HG03280 (cell line): ENCODE results near the gene CCDC144A.
"Not testable (repeated sequence)": the region's sequence is repeated elsewhere in the genome, so short reads cannot be mapped to it uniquely, and the experiment has no call there.

Experiments used
- ATAC-seq: cut with Tn5 transposase; IDR thresholded peaks from one replicate; pipeline ENCODE4 v1.9.1; 2021; ENCODE audit warnings: mild to moderate bottlenecking, moderate library complexity; ENCODE audit not compliant: unreplicated experiment

Gene CCDC144A, protein sequence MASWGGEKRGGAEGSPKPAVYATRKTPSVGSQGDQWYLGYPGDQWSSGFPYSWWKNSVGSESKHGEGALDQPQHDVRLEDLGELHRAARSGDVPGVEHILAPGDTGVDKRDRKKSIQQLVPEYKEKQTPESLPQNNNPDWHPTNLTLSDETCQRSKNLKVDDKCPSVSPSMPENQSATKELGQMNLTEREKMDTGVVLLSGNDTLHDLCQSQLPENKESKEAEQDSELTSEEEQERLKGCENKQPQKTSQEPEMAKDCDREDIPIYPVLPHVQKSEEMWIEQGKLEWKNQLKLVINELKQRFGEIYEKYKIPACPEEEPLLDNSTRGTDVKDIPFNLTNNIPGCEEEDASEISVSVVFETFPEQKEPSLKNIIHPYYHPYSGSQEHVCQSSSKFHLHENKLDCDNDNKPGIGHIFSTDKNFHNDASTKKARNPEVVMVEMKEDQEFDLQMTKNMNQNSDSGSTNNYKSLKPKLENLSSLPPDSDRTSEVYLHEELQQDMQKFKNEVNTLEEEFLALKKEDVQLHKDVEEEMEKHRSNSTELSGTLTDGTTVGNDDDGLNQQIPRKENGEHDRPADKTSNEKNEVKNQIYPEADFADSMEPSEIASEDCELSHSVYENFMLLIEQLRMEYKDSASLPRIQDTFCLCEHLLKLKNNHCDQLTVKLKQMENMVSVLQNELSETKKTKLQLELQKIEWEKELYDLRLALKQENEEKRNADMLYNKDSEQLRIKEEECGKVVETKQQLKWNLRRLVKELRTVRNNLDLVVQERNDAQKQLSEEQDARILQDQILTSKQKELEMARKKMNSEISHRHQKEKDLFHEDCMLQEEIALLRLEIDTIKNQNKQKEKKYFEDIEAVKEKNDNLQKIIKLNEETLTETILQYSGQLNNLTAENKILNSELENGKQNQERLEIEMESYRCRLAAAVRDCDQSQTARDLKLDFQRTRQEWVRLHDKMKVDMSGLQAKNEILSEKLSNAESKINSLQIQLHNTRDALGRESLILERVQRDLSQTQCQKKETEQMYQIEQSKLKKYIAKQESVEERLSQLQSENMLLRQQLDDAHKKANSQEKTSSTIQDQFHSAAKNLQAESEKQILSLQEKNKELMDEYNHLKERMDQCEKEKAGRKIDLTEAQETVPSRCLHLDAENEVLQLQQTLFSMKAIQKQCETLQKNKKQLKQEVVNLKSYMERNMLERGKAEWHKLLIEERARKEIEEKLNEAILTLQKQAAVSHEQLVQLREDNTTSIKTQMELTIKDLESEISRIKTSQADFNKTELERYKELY (N-terminal part only)

DNA sequence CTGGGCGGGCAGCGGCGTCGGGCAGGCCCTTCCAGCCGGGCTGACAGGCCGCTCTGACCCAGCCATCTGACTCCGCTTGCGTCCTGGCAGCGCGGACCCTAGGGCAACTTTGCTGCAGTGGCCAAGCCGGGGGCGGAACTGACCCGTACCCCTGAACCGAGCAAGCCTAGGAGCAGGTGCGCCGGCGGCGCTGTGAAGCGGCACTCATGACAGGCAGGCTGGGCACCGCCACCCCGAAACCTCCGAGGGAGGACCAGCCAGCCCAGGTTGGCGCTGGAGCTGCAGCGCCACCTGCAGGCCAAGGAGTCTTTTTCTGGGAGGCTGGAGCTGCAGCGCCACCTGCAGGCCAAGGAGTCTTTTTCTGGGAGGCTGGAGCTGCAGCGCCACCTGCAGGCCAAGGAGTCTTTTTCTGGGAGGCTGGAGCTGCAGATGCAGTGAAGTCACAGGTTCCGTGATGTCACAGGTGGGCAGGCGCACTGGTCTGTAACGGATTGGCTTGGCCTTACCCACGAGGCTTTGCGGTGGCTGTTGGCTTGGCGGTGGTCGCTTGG lies at the start of gene CCDC144A:
Gene CCDC144A (plus strand): TSS at position 511 of the 551 bp plus-strand sequence. CDS start 160 bp downstream, outside the sequence.
- ATAC-seq, result not testable (repeated sequence)

DNA sequence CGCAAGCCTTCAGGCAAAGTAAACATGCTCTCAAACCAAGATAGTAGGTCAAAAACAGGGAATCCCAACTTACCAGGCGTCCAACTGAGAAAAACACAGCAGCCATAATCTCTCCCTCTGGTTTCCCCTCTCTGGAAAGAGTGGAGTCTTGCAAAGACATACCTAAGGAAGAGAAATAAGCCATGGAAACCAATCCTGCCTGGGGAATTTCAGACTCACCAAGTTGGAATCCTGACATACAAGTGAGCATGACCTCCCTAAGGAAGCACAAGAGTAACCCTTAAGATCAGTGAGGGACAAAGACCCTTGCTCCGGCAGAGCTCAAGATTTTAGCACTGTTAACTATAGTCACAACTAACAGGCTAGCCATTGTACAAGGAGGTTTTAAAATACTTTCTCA lies 40.5 kb upstream of the CCDC144A start:
- no peak for ATAC-seq

DNA sequence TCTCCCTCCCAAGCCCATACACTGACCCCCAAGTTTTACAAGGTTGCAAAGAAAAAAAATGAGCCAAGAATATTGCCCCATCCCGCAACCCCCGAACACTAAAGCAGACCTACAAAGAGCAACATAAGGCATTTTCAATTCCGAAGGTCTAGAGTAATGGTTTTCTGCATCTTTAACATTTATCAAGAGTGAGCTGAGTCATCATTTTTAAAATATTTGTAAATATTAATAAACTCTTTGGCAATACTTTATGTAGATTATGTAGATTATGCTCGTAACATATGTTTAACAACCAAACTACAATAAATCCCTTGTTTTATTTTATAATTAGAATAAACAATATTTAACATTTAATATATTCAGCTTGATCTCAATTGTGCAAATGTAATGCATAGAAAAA lies 37.8 kb upstream of the CCDC144A start:
- ATAC-seq, result no peak

DNA sequence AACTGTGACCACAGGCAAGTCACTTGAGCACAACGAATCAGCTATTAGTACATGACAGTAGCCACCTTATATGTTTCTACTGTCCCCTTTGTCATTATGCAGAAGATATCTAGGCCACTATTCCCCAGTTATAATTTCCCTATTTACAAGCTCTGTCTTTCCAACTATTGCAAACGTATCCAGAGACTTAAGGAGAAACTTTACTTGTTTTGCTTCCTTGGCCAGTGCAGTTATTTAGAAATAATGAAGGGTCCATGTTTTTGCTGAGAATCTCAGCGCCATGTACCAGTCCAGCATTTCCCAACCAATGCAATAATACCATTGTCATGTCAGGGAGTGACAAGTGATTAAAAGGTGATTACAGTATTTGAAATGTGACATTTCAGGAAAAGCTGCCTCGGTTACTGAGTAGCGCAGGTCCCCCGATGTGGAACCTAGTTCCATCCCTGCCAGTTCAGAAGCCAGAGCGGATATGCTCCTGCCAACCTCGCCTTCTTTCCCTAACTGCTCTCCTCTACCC lies 37.1 kb upstream of the CCDC144A start:
- ATAC-seq, result no peak

DNA sequence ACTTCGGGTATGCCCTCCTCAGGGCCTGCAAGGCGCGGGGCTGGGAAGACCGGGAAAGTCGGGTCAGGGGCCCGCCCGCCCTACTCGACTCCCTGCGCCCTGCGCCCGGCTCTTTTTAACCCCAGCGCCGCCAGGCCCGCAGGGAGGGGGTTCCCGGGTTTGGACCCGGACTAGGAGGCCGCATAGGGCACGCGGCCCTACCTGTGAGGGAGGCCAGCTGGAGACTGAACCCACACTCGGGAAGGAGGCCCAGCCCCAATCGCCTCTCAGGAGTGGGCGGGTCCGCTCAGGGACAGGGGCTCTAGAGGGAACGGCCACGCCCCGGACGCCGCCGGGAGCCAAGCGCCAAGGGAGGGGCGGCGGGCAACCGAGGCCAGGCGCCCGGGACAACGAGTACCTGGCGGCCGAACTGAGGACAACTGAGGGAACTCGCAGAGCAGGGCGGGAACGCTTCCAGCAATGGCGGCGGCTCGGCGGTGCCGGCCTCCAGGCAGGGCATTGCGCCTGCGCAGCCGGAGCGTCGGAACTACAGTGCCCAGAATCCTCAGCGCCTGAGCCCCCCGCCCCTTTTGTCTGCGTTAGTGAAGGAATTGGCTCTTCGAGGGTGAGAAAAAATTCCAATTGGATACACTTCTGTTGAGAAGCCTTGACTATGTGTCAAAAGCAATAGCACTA lies 36.5 kb upstream of the CCDC144A start, which contains the start of gene ZNF624:
Gene ZNF624 (minus strand): TSS at position 484 of the 675 bp plus-strand sequence.
- peak; percentile 97 for ATAC-seq

DNA sequence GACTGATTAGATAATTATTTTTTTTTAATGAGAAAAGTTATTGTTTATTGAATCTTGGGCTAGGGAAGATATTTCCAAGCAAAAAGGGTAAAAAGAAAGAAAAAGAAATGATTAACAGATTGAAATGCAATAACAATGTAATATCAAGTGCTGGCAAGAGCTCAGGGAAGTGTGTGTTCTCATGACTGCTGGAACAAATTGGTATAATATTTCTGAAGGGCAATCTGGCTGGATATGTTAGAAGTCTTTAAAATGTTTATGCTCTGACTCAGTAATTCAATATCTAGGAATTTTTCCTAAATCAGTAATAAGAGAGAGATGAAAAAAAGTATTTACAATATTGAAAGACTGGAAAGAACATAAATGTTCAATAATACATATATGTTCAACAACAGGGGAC lies 28.8 kb upstream of the CCDC144A start:
- ATAC-seq, result no peak

DNA sequence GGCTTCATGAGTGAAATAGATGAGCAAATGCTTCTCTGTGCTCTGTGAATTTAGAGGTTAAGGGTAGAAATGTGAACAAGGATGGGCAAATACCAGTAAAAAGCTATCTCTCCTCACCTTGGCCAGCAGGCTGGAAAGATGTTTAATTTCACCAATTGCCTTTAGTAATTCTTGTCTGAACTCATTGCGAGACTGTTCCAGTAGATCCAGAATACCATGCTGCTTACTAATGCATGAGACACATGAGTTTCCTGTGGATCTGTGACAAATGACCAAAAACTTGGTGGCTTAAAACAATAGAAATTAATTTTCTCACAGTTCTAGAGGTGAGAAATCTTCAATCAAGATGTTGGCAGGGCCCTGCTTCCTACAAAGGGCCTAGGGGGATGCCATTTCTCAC lies 27.1 kb upstream of the CCDC144A start:
- ATAC-seq, result no peak

DNA sequence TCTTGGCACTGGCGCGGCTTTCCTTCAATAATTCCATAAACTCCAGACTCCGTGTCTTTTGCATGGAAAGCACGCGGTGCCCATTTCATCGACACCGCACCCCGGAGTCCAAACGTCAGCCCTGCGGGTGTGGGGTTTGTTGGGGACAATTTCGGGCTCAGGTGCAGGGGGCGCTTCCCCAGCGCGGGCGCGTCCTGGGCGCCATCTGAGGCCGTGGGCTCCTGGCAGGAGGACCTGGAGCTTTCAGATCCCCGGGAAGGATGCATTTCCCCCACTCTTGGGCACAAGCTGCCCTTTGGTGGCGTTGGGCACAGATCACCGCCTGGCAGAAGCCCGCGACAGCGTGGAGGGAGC lies 23.5 kb upstream of the CCDC144A start:
- not testable (repeated sequence) for ATAC-seq

DNA sequence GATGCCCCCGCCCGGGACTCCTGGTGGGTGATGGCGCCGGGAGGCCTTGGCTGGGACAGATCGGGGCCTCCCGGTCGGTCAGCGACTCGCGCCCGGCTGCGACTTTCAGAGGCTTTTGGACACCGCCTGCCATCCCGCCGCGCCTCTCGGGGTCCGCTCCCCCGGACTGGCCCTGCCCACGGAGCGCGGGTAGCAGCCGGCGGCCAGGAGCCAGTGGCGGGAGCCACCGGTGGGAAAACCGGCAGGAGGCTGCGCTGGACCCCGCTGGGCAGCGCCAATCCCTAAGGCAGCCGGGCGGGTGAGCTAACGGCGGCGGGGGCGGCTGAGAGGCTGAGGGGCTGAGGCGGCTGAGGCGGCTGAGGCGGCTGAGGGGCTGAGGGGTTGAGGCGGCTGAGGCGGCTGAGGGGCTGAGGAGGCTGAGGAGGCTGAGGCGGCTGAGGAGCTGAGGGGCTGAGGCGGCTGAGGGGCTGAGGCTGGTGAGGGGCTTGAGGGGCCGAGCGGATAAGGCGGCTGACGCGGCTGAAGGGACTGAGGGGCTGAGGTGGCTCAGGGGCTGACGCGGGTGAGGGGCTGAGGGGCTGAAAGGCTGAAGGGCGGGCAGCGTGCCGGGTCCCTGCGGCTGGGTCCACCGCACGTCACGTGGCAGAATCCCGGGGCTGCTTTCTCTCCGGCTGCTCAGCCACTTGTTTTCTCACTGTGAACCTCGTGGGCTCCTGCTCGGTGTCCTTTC lies 23.0 kb upstream of the CCDC144A start:
- ATAC-seq, result not testable (repeated sequence)

DNA sequence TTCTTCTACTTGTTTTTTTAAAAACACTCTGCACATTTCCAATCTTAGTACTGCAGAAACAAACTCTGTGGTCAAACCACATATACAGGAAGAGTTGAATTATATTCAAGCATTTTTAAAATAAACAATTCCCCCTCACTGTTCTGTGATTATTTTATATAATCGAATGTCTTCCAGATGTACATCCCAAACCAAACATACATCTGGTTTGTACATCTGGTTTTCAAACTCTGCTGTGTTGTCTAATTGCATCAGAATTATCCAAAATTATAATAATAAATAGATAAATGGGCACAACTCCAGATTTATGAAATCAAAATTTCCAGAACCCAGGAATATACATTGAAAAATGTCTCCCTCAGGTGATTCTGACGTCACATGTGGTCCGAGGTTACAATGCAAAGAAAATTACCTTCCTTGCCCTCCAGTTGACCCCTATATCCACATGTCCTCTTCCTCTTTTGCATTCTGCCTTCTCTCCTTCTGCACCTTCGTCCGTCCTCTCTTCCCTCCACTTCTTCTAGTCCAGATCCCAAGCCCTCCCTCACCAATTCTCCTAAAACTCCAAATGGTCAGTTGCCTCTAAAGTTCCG lies 13.3 kb upstream of the CCDC144A start:
- ATAC-seq, result no peak

DNA sequence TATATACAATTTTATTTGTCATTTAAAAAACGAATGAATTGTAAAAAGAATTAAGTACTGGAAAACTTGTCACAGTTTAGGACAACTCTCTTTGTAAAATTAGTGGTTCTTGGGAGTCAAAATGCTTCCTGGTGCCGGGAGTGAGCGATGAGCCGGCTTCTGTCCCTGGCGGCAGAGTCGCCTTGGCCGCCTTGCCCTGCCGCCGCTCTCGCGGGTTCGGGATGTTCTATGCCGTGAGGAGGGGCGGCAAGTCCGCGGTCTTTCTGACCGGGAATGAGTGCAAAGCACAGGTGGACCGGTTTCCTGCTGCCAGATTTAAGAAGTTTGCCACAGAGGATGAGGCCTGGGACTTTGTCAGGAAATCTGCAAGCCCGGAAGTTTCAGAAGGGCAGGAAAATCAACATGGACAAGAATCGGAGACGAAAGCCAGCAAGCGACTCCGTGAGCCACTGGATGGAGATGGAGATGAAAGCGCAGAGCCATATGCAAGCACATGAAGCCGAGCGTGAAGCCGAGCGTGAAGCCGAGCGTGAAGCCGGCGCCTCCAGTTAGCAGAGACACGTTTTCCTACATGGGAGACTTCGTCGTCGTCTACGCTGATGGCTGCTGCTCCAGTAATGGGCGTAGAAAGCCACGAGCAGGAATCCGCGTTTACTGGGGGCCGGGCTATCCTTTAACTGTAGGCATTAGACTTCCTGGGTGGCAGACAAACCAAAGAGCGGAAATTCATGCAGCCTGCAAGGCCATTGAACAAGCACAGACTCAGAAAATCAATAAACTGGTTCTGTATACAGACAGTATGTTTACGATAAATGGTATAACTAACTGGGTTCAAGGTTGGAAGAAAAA lies 6.5 kb upstream of the CCDC144A start:
- ATAC-seq, result not testable (repeated sequence)

DNA sequence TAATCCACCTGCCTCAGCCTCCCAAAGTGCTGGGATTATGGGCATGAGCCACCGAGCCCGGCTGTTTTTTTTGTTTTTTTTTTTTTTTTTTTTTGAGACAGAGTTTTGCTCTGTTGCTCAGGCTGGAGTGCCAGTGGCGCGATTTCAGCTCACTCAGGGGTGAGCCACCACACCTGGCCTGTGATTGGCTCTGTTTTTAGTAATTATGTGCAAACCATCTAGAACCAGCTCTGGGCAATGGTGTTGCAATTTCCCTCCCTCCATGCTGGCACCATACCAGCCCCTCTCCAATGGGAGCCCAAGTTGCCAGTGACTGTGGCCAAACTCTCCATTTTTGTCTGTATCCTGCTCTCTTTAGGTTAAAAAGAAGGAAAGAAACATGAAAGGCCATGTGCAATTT lies 4.0 kb upstream of the CCDC144A start:
- not testable (repeated sequence) for ATAC-seq

DNA sequence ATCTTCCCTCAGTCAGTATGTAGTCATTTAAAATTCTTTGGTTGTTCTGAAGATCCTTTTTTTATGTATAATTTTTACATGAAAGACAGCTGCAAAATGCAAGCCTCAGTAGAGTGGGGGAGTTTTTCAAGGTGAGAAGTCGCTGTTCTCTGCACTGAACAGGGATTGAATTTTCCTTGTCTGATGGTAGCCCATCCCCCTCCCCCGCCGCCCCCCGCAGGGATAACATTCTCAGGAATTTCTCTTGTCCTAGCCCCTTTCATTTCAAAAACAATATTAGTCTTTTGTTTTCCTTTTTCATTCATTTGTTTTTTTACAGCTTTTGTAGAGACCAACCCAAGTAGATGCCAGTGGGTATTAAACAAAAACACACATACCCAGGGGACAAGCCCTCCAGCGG lies 2.9 kb upstream of the CCDC144A start:
- not testable (repeated sequence) for ATAC-seq

DNA sequence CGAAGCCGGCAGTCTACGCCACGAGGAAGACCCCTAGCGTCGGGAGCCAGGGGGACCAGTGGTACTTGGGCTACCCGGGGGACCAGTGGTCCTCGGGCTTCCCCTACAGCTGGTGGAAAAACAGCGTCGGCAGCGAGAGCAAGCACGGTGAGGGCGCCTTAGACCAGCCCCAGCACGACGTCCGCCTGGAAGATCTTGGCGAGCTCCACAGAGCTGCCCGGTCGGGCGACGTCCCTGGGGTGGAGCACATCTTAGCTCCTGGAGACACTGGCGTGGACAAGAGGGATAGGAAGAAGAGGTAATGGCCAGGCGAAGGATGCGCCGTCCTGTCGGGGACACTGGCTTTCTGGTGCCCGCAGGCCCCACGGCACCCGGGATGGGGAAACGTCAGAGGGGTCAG lies 406 bp downstream of the CCDC144A start:
- not testable (repeated sequence) for ATAC-seq

DNA sequence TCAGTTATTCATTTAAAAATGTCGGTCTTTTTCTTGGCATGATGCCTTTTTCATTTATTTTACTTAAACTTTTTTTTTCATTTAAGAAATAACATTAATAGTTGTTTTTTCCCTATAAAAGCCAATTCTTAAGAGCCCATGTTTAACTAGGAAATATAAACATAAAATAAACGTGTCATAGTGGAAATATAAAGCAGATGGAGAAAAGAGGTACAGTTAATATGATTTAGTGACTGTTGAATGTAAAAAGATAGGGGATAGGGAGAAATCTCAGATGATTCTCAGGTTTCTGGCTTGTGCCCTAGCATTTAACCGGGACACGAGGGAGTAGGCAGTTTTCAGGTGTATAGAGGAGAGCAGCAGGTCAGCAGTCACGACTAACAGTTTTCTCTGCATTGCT lies 7.6 kb downstream of the CCDC144A start:
- ATAC-seq, result not testable (repeated sequence)

DNA sequence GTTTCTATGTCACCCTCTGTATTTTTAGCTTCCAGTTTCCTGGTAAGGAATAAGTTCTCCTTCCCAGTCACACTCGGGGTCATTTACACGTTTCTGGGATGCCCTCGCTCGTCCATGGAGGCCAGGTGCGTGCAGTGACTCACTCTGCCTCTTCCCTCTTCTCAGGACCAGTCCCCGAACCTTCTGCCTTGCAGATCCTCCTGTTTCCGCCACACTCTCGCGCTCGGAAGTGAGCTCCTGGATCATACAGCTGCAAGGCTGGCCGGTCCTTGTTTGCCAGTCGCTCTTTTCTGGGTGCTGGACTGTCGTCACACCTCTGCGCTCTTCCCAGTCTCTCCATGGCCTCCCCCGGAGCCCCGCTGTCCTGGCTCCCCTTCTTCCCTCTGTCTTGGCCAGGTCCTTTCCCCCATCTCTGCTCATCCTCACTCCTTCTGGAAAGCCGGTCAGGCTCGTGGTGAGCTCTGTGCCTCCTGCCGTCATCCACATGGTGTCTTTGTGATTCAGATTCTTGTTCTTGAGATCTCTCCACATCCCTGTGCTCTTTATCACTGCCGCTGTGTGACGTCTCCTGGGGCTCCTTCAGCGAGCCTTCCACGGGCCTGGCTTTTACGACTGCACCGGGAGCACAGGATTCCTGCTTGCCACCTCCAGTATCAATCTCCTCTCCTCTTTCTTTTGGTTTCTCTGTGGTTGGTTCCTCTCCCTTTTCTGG lies 55.6 kb downstream of the CCDC144A start:
- not testable (repeated sequence) for ATAC-seq

DNA sequence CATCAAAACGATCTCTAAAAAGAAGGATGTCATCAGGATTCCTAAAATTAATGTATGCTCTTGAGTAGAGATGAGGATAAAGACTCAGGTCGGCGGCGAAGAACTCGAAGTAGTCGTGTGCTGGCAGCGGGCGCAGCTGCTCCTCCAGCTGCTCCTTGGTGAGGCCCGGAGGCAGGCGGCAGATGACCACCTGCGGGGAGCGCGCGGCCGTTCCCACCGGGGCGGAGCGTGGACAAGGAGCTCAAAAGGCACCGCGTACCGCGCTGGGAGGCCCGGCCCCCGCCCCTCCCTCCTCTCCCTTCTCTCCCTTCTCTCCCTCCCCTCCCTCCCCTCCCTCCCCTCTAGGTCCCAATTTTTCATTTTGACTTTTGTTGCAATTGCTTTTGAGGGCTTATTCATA lies 56.5 kb downstream of the CCDC144A start:
- ATAC-seq, result not testable (repeated sequence)
